Heart left ventricle (tissue), 16 donors: Measurements from ENCODE around the gene C19orf44. TPM values are rescaled to one million over a fixed set of nuclear protein-coding genes. Genes with fewer than 3 reads are reported as not detected.

ENCODE experiments used
- ATAC-seq, 4 donors: fragments of 200-7000 bp; cut with Tn5 transposase; one replicate each; pipeline ENCODE4 v1.9.1; 2020 to 2022; ENCODE audit warnings: moderate library complexity in 4 of 4, mild to moderate bottlenecking in 3 of 4, moderate number of reproducible peaks in 1 of 4
- DNase-seq, 5 donors: peaks; one replicate each; pipeline ENCODE4 v3.0.0-alpha.2; 2020
- H3K27ac ChIP-seq, 12 donors: fragments of 200-600 bp; sonication (generic) in 4 of 12; one replicate each; pipeline versions ENCODE4 v1.5.0 to v1.8.0; 2016 to 2022; ENCODE audit warnings: mild to moderate bottlenecking in 2 of 12
- H3K27me3 ChIP-seq, 9 donors: fragments of 200-600 bp; sonication (generic) in 2 of 9; one replicate each; pipeline versions ENCODE4 v1.5.1 to v1.8.0; 2016 to 2022; ENCODE audit warnings: mild to moderate bottlenecking in 3 of 9
- H3K36me3 ChIP-seq, 9 donors: fragments of 200-600 bp; sonication (generic) in 2 of 9; one replicate each; pipeline versions ENCODE4 v1.5.0 to v1.8.0; 2018 to 2022; ENCODE audit warnings: mild to moderate bottlenecking in 2 of 9
- H3K4me1 ChIP-seq, 12 donors: fragments of 200-600 bp; sonication (generic) in 4 of 12; one replicate each; pipeline versions ENCODE4 v1.5.0 to v1.8.0; 2016 to 2022; ENCODE audit warnings: mild to moderate bottlenecking in 3 of 12
- H3K4me3 ChIP-seq, 12 donors: fragments of 200-600 bp; sonication (generic) in 4 of 12; one replicate each; pipeline versions ENCODE4 v1.5.0 to v1.8.0; 2017 to 2022; ENCODE audit warnings: mild to moderate bottlenecking in 9 of 12, moderate library complexity in 4 of 12
- H3K9me3 ChIP-seq, 12 donors: fragments of 200-600 bp; sonication (generic) in 4 of 12; one replicate each; pipeline versions ENCODE4 v1.5.0 to v1.8.0; 2016 to 2022; ENCODE audit warnings: mild to moderate bottlenecking in 1 of 12
- CTCF ChIP-seq, 12 donors: fragments of 200-600 bp; sonication (generic) in 4 of 12; IDR thresholded peaks; one replicate each; pipeline versions ENCODE4 v1.5.0 to v1.8.0; 2018 to 2022; ENCODE audit warnings: antibody characterized with exemption in 12 of 12, mild to moderate bottlenecking in 5 of 12
- POLR2A ChIP-seq, 2 donors: fragments of 450-650 bp; IDR thresholded peaks; one replicate each; pipeline ENCODE4 v1.6.1; 2017; ENCODE audit warnings: antibody characterized with exemption in 2 of 2, mild to moderate bottlenecking in 2 of 2, moderate library complexity in 2 of 2
- WGBS, 4 donors: extraction: QIAGEN DNeasy Blood & Tissue Kit in 2 of 4; methylation state at CpG; one replicate each; pipeline versions ENCODE4 v1.1.5 to v1.1.7; 2013 to 2018; 5-methylcytosine and 5-hydroxymethylcytosine counted together
- intact Hi-C, 10 donors: fragments of 100-400 bp; cut with DNase I; formaldehyde crosslinking; loops; one replicate each; pipeline versions ENCODE4 v1.11.1 to v1.14.2; 2022
- polyA plus RNA-seq, 2 donors: library from polyadenylated mRNA; stranded (reverse); fragments of 200-250 nt; gene quantifications; one replicate each; pipeline ENCODE4 v1.2.3, GENCODE V29; 2013
- total RNA-seq, 9 donors: library from RNA; depleted of rRNA in 2 of 9; stranded (reverse); fragments of >200 nt in 2 of 9; fragmentation: NEBNext Ultra II Directional in 3 of 9; extraction: Animal tissue kit (Norgen Biotek cat#: 25700) in 3 of 9; gene quantifications; one replicate each; pipeline versions ENCODE4 v1.1.0 to v1.2.4, GENCODE V29; 2016 to 2023
- donor health status: ischemic (EF 13 %, LVEDD 7.1; RV severe dilation, severe dysfunction).
- donor health status: healthy with polysubstance abuse.
- donor health status: DM: no; HTN: yes; CAD: no.
- donor health status: DM: no; HTN: no; CAD: no.
- donor health status: ischemic (EF 25% LVEDD 6.9; RV normal size, moderate dysfunction).
- donor health status: ischemic (EF 25% LVEDD 5.7; RV mildly dilated, moderate dysfunction).
- donor health status: healthy.
- donor health status: DM: yes; HTN: yes; CAD: no.
- donor health status: ischemic (EF 35%, LVEDD 5.7; RV mildly dilated, moderate dysfunction).
- donor health status: nonischemic (EF 11% LVEDD 7.7; RV severe dilation, severe dysfunction).
- donor health status: DM: yes; HTN: yes; CAD: no.
- donor health status: PGD.
- donor health status: ischemic (EF 29% LVEDD 5.4; RV normal size, mild dysfunction).
- donor health status: nonischemic (EF 23%, LVEDD 6.1; RV moderate dilation, normal function).

The C19orf44 gene
- total and polyA plus RNA-seq, 11 donors = 1.6 to 4.8 (median 3.3) TPM

- H3K4me1 ChIP-seq = no peaks in the 10 kb centered on the region
- no peaks in the 10 kb centered on the region for H3K27me3 ChIP-seq
- intact Hi-C loops = no loop called here
- H3K36me3 ChIP-seq = peaks cover 6 to 100% (median 100%) of the 10 kb centered on the region in 9 donors
- ATAC-seq (no peak), DNase-seq (no peak)
- TF ChIP-seq CTCF (IDR thresholded peaks at IDR 0.05) = no peak
- no peak for TF ChIP-seq POLR2A (IDR thresholded peaks at IDR 0.05)
- H3K9me3 ChIP-seq = no peaks in the 10 kb centered on the region
- H3K27ac ChIP-seq = no peak overlapping the region
- no peak overlapping the region for H3K4me3 ChIP-seq
- WGBS, 4 donors = 90 to 94% (median 93%) methylated on average over 36 to 43 of the region's 43 CpGs
Measured at GRCh38 chr19:16530540-16531379, 34.6 kb downstream of the C19orf44 start.

DNA sequence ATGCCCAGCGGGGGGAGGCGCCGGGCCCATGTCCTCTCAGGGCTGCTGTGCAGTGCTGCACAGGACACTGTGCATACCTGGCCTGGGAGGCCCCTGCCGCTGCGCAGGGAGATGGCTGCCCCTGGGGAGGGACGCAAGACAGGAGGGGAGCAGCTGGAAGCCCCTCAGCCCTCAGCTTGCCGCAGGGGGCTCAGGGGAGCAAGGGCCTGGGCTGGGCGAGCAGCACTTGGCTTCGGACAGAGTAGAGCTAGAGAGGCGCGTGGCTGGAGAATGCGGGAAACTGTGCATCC, 35.1 kb downstream of the C19orf44 start:
- intact Hi-C loops = no loop called here
- TF ChIP-seq POLR2A (IDR thresholded peaks at IDR 0.05) = no peak
- TF ChIP-seq CTCF (IDR thresholded peaks at IDR 0.05) = no peak
- H3K9me3 ChIP-seq = no peaks in the 10 kb centered on the region

GRCh38 chr19:16532440-16533234, 36.4 kb downstream of the C19orf44 start:
- WGBS, 4 donors = 86 to 90% (median 87%) methylated on average over 31 to 47 of the region's 47 CpGs
- DNase-seq (no peak), ATAC-seq (peak in 2 of 4 donors; percentile 10 to 12)
- no peaks in the 10 kb centered on the region for H3K27me3 ChIP-seq
- intact Hi-C loops = no loop called here
- H3K27ac ChIP-seq = no peak overlapping the region
- TF ChIP-seq CTCF (IDR thresholded peaks at IDR 0.05) (no peak), POLR2A (IDR thresholded peaks at IDR 0.05) (no peak)
- H3K36me3 ChIP-seq = peaks cover 3 to 100% (median 95%) of the 10 kb centered on the region in 9 donors
- H3K9me3 ChIP-seq = no peaks in the 10 kb centered on the region
- H3K4me1 ChIP-seq = peaks cover 0 to 3% (median 0%) of the 10 kb centered on the region in 12 donors
- H3K4me3 ChIP-seq = no peak overlapping the region

More for the DNA sequence above, 35.1 kb downstream of the C19orf44 start:
- Histone ChIP-seq H3K36me3 (peaks cover 3 to 100% (median 98%) of the 10 kb centered on the region in 9 donors), H3K27me3 (no peaks in the 10 kb centered on the region), H3K4me3 (no peak overlapping the region), H3K27ac (no peak overlapping the region), H3K4me1 (no peaks in the 10 kb centered on the region)
- DNase-seq (no peak), ATAC-seq (no peak)
- WGBS, 4 donors = 85 to 98% (median 94%) methylated on average over 8 to 12 of the region's 12 CpGs

- WGBS, 4 donors = 92 to 96% (median 94%) methylated on average over 18 of the region's 18 CpGs
- Histone ChIP-seq H3K4me3 (no peak overlapping the region), H3K4me1 (peaks cover 0 to 26% (median 8%) of the 10 kb centered on the region in 12 donors), H3K36me3 (peaks cover 3 to 96% (median 80%) of the 10 kb centered on the region in 9 donors), H3K27ac (no peak overlapping the region), H3K9me3 (no peaks in the 10 kb centered on the region), H3K27me3 (no peaks in the 10 kb centered on the region)
- TF ChIP-seq POLR2A (IDR thresholded peaks at IDR 0.05) = no peak
- TF ChIP-seq CTCF (IDR thresholded peaks at IDR 0.05) = no peak
- ATAC-seq (peak in 1 of 4 donors; percentile 5), DNase-seq (no peak)
- intact Hi-C loops = no loop called here
Measured at GRCh38 chr19:16535381-16535780, 39.2 kb downstream of the C19orf44 start.
